PC-9 (cell line): ENCODE data around the gene HOMEZ.

ENCODE experiments used
- CTCF ChIP-seq: fragments of 200-600 bp; sonication (generic); conservative IDR thresholded peaks from 2 replicates; pipeline ENCODE4 v1.6.1; 2017; ENCODE audit warnings: mixed run types, antibody characterized with exemption, mild to moderate bottlenecking, moderate library complexity
- EZH2 ChIP-seq: fragments of 200-600 bp; sonication (generic); IDR thresholded peaks from 2 replicates; pipeline ENCODE4 v1.8.0; 2017; ENCODE audit warnings: antibody characterized with exemption, low read depth

- no peak for TF ChIP-seq CTCF
- TF ChIP-seq EZH2: no peak
These were observed 35.9 kb upstream of the HOMEZ start for GRCh38 chr14:23321572-23322547.
